GM23338 (cell line): ENCODE results near the gene CCNI2. TPM values are rescaled to one million over a fixed set of nuclear protein-coding genes. Genes with fewer than 3 reads are reported as not detected.

Source experiments
- ATAC-seq: fragments of 200-7000 bp; cut with Tn5 transposase; 3 replicates; pipeline ENCODE4 v1.9.1; 2020
- DNase-seq: peaks from one replicate; pipeline ENCODE4 v3.0.0-alpha.2; 2015; ENCODE audit warnings: low spot score
- H2AFZ ChIP-seq: fragments of 200-600 bp; sonication (generic); 2 replicates; pipeline ENCODE4 v1.8.0; 2016; ENCODE audit warnings: antibody characterized with exemption, mild to moderate bottlenecking, moderate library complexity
- H3F3A ChIP-seq: fragments of 200-600 bp; sonication (generic); replicated peaks from 2 replicates; pipeline ENCODE4 v1.8.0; 2017; ENCODE audit warnings: antibody characterized with exemption, mixed run types, low read depth
- H3K27ac ChIP-seq: fragments of 200-600 bp; sonication (generic); 2 replicates; pipeline ENCODE4 v1.6.1; 2016; ENCODE audit warnings: low read depth
- H3K27me3 ChIP-seq: fragments of 200-600 bp; sonication (generic); 2 replicates; pipeline ENCODE4 v1.8.0; 2016; ENCODE audit warnings: mild to moderate bottlenecking, mixed run types, moderate library complexity; ENCODE audit not compliant: insufficient read depth
- H3K36me3 ChIP-seq: fragments of 200-600 bp; sonication (generic); 2 replicates; pipeline ENCODE4 v1.8.0; 2016; ENCODE audit warnings: mild to moderate bottlenecking; ENCODE audit not compliant: insufficient read depth
- H3K4me1 ChIP-seq: fragments of 200-600 bp; sonication (generic); 2 replicates; pipeline ENCODE4 v1.8.0; 2016; ENCODE audit warnings: mild to moderate bottlenecking, moderate library complexity; ENCODE audit not compliant: insufficient read depth
- H3K4me2 ChIP-seq: fragments of 200-600 bp; sonication (generic); 2 replicates; pipeline ENCODE4 v1.7.1; 2017; ENCODE audit warnings: mixed run types
- H3K4me3 ChIP-seq: fragments of 200-600 bp; sonication (generic); 2 replicates; pipeline ENCODE4 v1.6.1; 2016; ENCODE audit warnings: mixed run types
- H3K79me2 ChIP-seq: fragments of 200-600 bp; sonication (generic); replicated peaks from 2 replicates; pipeline ENCODE4 v1.8.0; 2017; ENCODE audit warnings: mild to moderate bottlenecking; ENCODE audit not compliant: insufficient read depth
- H3K9me2 ChIP-seq: fragments of 200-600 bp; sonication (generic); 2 replicates; pipeline ENCODE4 v1.8.0; 2017; ENCODE audit not compliant: insufficient read depth
- H4K20me1 ChIP-seq: fragments of 200-600 bp; sonication (generic); replicated peaks from 2 replicates; pipeline ENCODE4 v1.8.0; 2017; ENCODE audit warnings: mild to moderate bottlenecking; ENCODE audit not compliant: insufficient read depth
- H3K27ac Mint-ChIP-seq: 2 replicates; pipeline ENCODE4 v1.8.0; 2020; ENCODE audit warnings: inconsistent platforms, mild to moderate bottlenecking, moderate library complexity, mixed read lengths
- H3K27me3 Mint-ChIP-seq: 3 replicates; pipeline ENCODE4 v1.8.0; 2022; ENCODE audit warnings: low read depth, mild to moderate bottlenecking, moderate library complexity, mixed read lengths, inconsistent platforms; ENCODE audit not compliant: insufficient read depth, poor library complexity
- H3K36me3 Mint-ChIP-seq: 3 replicates; pipeline ENCODE4 v1.8.0; 2021; ENCODE audit warnings: low read depth, mild to moderate bottlenecking, inconsistent platforms, moderate library complexity, mixed read lengths
- H3K4me1 Mint-ChIP-seq: 3 replicates; pipeline ENCODE4 v1.8.0; 2020; ENCODE audit warnings: mild to moderate bottlenecking, inconsistent platforms, mixed read lengths
- H3K4me3 Mint-ChIP-seq: 3 replicates; pipeline ENCODE4 v1.8.0; 2021; ENCODE audit warnings: moderate library complexity, mild to moderate bottlenecking, inconsistent platforms, mixed read lengths
- H3K9me3 Mint-ChIP-seq: 3 replicates; pipeline ENCODE4 v1.8.0; 2020; ENCODE audit warnings: moderate library complexity, mild to moderate bottlenecking, inconsistent platforms, mixed read lengths
- CREB1 ChIP-seq: fragments of 250-450 bp; sonication (Bioruptor Pico); IDR thresholded peaks from 2 replicates; pipeline ENCODE4 v1.5.0; 2020; ENCODE audit warnings: low read depth, mild to moderate bottlenecking, moderate library complexity
- CTCF ChIP-seq, 2 experiments: fragments of 200-600 bp in 1 of 2; sonication (generic) in 1 of 2; conservative IDR thresholded peaks; 2 replicates each; pipeline versions ENCODE4 v1.5.1 to v1.6.1; 2016 to 2017; ENCODE audit warnings: antibody characterized with exemption in 2 of 2, low read depth in 2 of 2, mild to moderate bottlenecking in 2 of 2, moderate library complexity in 1 of 2
- EZH2 ChIP-seq: fragments of 200-600 bp; sonication (generic); IDR thresholded peaks from one replicate; pipeline ENCODE4 v1.8.0; 2017; ENCODE audit warnings: antibody characterized with exemption, mild to moderate bottlenecking, low read depth; ENCODE audit not compliant: unreplicated experiment
- EZH2phosphoT487 ChIP-seq: fragments of 200-600 bp; sonication (generic); IDR thresholded peaks from one replicate; pipeline ENCODE4 v1.8.1; 2018; ENCODE audit warnings: antibody characterized with exemption; ENCODE audit not compliant: unreplicated experiment
- JUNB ChIP-seq: IDR thresholded peaks from one replicate; pipeline ENCODE4 v1.6.1; 2016; ENCODE audit warnings: antibody characterized with exemption; ENCODE audit not compliant: unreplicated experiment
- NANOG ChIP-seq: IDR thresholded peaks from 2 replicates; pipeline ENCODE4 v1.6.1; 2016; ENCODE audit warnings: antibody characterized with exemption, borderline replicate concordance
- POLR2AphosphoS5 ChIP-seq: IDR thresholded peaks from 2 replicates; pipeline ENCODE4 v1.6.1; 2016; ENCODE audit warnings: antibody characterized with exemption, low read depth
- STAT1 ChIP-seq: IDR thresholded peaks from one replicate; pipeline ENCODE4 v1.6.1; 2016; ENCODE audit warnings: antibody characterized with exemption; ENCODE audit not compliant: unreplicated experiment
- ZNF331 ChIP-seq: fragments of 250-450 bp; sonication (Bioruptor Pico); IDR thresholded peaks from 2 replicates; pipeline ENCODE4 v1.5.0; 2020; ENCODE audit warnings: low read depth, mild to moderate bottlenecking, moderate library complexity
- polyA plus RNA-seq: library from polyadenylated mRNA; unstranded; fragments of >200 nt; fragmentation: Nextera tagmentation; extraction: Ambion mirVana; gene quantifications from 2 replicates; pipeline ENCODE4 v1.2.1, GENCODE V29; 2016
- total RNA-seq: library from RNA; depleted of rRNA; stranded (reverse); fragments of >200 nt; shearing (Covaris generic); gene quantifications from 2 replicates; pipeline ENCODE4 v1.2.3, GENCODE V29; 2014
- TF ChIP-seq, protein P1 (sequence below): fragments of 250-450 bp; sonication (Bioruptor Pico); IDR thresholded peaks from 2 replicates; pipeline ENCODE4 v1.5.0; 2020; ENCODE audit warnings: mild to moderate bottlenecking, moderate library complexity

Gene CCNI2
- total and polyA plus RNA-seq, 2 experiments from 2014 or later, result 0.55 to 2.5 TPM

DNA sequence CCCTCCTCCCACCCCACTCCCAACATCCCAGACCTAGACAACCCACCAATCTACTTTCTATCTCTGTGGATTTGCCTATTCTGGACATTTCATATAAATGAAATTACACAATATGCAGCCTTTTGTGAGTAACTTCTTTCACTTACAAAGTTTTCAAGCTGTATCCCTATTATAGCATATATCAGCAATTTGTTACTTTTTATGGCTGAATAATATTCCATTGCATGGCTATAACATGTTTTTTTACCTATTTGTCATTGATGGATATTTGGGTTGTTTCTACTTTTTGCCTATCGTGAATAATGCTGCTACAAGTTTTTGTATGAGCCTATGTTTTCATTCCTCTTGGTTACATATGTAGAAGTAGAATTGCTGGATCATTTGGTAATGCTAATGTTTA lies 8.0 kb upstream of the CCNI2 start (continued):
- TF ChIP-seq, protein P1, sequence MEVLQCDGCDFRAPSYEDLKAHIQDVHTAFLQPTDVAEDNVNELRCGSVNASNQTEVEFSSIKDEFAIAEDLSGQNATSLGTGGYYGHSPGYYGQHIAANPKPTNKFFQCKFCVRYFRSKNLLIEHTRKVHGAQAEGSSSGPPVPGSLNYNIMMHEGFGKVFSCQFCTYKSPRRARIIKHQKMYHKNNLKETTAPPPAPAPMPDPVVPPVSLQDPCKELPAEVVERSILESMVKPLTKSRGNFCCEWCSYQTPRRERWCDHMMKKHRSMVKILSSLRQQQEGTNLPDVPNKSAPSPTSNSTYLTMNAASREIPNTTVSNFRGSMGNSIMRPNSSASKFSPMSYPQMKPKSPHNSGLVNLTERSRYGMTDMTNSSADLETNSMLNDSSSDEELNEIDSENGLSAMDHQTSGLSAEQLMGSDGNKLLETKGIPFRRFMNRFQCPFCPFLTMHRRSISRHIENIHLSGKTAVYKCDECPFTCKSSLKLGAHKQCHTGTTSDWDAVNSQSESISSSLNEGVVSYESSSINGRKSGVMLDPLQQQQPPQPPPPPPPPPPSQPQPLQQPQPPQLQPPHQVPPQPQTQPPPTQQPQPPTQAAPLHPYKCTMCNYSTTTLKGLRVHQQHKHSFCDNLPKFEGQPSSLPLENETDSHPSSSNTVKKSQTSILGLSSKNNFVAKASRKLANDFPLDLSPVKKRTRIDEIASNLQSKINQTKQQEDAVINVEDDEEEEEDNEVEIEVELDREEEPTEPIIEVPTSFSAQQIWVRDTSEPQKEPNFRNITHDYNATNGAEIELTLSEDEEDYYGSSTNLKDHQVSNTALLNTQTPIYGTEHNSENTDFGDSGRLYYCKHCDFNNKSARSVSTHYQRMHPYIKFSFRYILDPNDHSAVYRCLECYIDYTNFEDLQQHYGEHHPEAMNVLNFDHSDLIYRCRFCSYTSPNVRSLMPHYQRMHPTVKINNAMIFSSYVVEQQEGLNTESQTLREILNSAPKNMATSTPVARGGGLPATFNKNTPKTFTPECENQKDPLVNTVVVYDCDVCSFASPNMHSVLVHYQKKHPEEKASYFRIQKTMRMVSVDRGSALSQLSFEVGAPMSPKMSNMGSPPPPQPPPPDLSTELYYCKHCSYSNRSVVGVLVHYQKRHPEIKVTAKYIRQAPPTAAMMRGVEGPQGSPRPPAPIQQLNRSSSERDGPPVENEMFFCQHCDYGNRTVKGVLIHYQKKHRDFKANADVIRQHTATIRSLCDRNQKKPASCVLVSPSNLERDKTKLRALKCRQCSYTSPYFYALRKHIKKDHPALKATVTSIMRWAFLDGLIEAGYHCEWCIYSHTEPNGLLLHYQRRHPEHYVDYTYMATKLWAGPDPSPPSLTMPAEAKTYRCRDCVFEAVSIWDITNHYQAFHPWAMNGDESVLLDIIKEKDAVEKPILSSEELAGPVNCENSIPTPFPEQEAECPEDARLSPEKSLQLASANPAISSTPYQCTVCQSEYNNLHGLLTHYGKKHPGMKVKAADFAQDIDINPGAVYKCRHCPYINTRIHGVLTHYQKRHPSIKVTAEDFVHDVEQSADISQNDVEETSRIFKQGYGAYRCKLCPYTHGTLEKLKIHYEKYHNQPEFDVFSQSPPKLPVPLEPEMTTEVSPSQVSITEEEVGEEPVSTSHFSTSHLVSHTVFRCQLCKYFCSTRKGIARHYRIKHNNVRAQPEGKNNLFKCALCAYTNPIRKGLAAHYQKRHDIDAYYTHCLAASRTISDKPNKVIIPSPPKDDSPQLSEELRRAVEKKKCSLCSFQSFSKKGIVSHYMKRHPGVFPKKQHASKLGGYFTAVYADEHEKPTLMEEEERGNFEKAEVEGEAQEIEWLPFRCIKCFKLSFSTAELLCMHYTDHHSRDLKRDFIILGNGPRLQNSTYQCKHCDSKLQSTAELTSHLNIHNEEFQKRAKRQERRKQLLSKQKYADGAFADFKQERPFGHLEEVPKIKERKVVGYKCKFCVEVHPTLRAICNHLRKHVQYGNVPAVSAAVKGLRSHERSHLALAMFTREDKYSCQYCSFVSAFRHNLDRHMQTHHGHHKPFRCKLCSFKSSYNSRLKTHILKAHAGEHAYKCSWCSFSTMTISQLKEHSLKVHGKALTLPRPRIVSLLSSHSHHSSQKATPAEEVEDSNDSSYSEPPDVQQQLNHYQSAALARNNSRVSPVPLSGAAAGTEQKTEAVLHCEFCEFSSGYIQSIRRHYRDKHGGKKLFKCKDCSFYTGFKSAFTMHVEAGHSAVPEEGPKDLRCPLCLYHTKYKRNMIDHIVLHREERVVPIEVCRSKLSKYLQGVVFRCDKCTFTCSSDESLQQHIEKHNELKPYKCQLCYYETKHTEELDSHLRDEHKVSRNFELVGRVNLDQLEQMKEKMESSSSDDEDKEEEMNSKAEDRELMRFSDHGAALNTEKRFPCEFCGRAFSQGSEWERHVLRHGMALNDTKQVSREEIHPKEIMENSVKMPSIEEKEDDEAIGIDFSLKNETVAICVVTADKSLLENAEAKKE (CRISPR knock-in tag), result no peak
- no peak for TF ChIP-seq EZH2

GRCh38 chr5:132742158-132742557 lies 5.1 kb upstream of the CCNI2 start:
- H3K79me2 ChIP-seq, result no peaks in the 10 kb centered on the region
- H3K27ac ChIP-seq, result no peak overlapping the region
- H3K4me3 ChIP-seq, result no peak overlapping the region
- no peaks in the 10 kb centered on the region; the same call in 1 of the 2 replicates for H3K4me1 ChIP-seq
- no peaks in the 10 kb centered on the region for H3K36me3 ChIP-seq
- no peak overlapping the region for H2AFZ ChIP-seq
- no peak overlapping the region for H3K4me2 ChIP-seq
- ATAC-seq (no peak), DNase-seq (no peak)
- H3K9me2 ChIP-seq, result no peaks in the 10 kb centered on the region
- H3F3A ChIP-seq, result no peaks in the 10 kb centered on the region
- Mint-ChIP-seq H3K36me3 (no peaks in the 10 kb centered on the region), H3K4me1 (peaks cover 8% of the 10 kb centered on the region), H3K27ac (no peak overlapping the region), H3K27me3 (peaks cover 13% of the 10 kb centered on the region), H3K9me3 (no peaks in the 10 kb centered on the region), H3K4me3 (no peak overlapping the region)
- H3K27me3 ChIP-seq, result peaks cover 33% of the 10 kb centered on the region
- no peaks in the 10 kb centered on the region for H4K20me1 ChIP-seq
- no peak for TF ChIP-seq NANOG

DNA sequence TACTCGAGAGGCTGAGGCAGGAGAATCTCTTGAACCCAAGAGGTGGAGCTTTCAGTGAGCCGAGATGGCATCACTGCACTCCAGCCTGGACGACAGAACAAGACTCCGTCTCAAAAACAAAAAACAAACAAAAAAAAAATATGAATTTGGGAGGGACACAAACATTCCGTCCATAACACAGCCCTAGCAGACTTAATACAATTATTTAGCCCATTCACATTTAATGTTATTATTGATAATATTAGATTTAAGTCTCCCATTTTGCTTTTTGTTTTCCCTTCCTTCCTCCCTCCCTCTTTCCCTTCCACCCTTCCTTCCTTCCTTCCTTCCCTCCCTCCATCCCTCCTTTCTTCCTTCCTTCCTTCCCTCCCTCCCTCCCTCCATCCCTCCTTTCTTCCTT lies 4.6 kb upstream of the CCNI2 start:
- no peaks in the 10 kb centered on the region for H3K9me2 ChIP-seq
- no peak overlapping the region for H3K4me3 ChIP-seq
- Mint-ChIP-seq H3K9me3 (no peaks in the 10 kb centered on the region), H3K27ac (no peak overlapping the region), H3K36me3 (no peaks in the 10 kb centered on the region), H3K4me1 (peaks cover 8% of the 10 kb centered on the region), H3K27me3 (peaks cover 13% of the 10 kb centered on the region), H3K4me3 (no peak overlapping the region)
- H3K27ac ChIP-seq, result no peak overlapping the region
- H3F3A ChIP-seq, result no peaks in the 10 kb centered on the region
- H3K4me1 ChIP-seq, result no peaks in the 10 kb centered on the region; the same call in 1 of the 2 replicates
- no peaks in the 10 kb centered on the region for H3K79me2 ChIP-seq
- no peak overlapping the region for H2AFZ ChIP-seq
- no peak overlapping the region for H3K4me2 ChIP-seq
- no peak for DNase-seq
- ATAC-seq, result no peak
- no peaks in the 10 kb centered on the region for H3K36me3 ChIP-seq
- no peaks in the 10 kb centered on the region for H4K20me1 ChIP-seq
- peaks cover 38% of the 10 kb centered on the region for H3K27me3 ChIP-seq
- no peak for TF ChIP-seq CREB1 (CRISPR knock-in tag)
- TF ChIP-seq EZH2, result no peak
- TF ChIP-seq ZNF331, result no peak
- TF ChIP-seq NANOG, result no peak
- TF ChIP-seq STAT1, result no peak
- no peak for TF ChIP-seq JUNB
- TF ChIP-seq EZH2phosphoT487, result no peak
- TF ChIP-seq CTCF (conservative IDR thresholded peaks at IDR 0.05; ENCODE audit: low read depth in 2 of 2), result no peak
- TF ChIP-seq POLR2AphosphoS5, result no peak
